Measurements from ENCODE around the gene C17orf107.

The C17orf107 gene

GRCh38 chr17:4947411-4948165, 48.3 kb downstream of the C17orf107 start:
- DNase-seq (ENCODE audit: low read depth): no peak
- H3K4me3 ChIP-seq (ENCODE audit: low read length): peak overlapping the region; percentile 93
- TF ChIP-seq CTCF (conservative IDR thresholded peaks at IDR 0.05; ENCODE audit: low read depth, low read length): no peak

GRCh38 chr17:4948166-4948930, 49.0 kb downstream of the C17orf107 start, which contains the start of gene PFN1:
Gene PFN1 (minus strand): TSS chr17:4948530. CDS start chr17:4948394, 136 bp downstream.
- TF ChIP-seq CTCF (conservative IDR thresholded peaks at IDR 0.05; ENCODE audit: low read depth, low read length): no peak
- DNase-seq (ENCODE audit: low read depth): peak; percentile 63
- H3K4me3 ChIP-seq (ENCODE audit: low read length): peak within 1 kb of the TSS; percentile 93

- no peak for DNase-seq (ENCODE audit: low read depth)
- peak overlapping the region; percentile 93 for H3K4me3 ChIP-seq (ENCODE audit: low read length)
- TF ChIP-seq CTCF (conservative IDR thresholded peaks at IDR 0.05; ENCODE audit: low read depth, low read length): no peak
Observed at GRCh38 chr17:4948931-4949320, 49.6 kb downstream of the C17orf107 start.

- peak overlapping the region; percentile 60 for H3K4me3 ChIP-seq (ENCODE audit: low read length)
- no peak for DNase-seq (ENCODE audit: low read depth)
- no peak for TF ChIP-seq CTCF (conservative IDR thresholded peaks at IDR 0.05; ENCODE audit: low read depth, low read length)
Observed at GRCh38 chr17:4949321-4950074, 50.2 kb downstream of the C17orf107 start.

GRCh38 chr17:4950075-4950745, 50.9 kb downstream of the C17orf107 start:
- no peak for DNase-seq (ENCODE audit: low read depth)
- peak overlapping the region; percentile 45 for H3K4me3 ChIP-seq (ENCODE audit: low read length)
- no peak for TF ChIP-seq CTCF (conservative IDR thresholded peaks at IDR 0.05; ENCODE audit: low read depth, low read length)

GRCh38 chr17:4950746-4951204, 51.4 kb downstream of the C17orf107 start, which contains the start of gene ENO3:
Gene ENO3 (plus strand): TSS chr17:4951119. CDS start chr17:4951830, 711 bp downstream.
- no peak for TF ChIP-seq CTCF (conservative IDR thresholded peaks at IDR 0.05; ENCODE audit: low read depth, low read length)
- H3K4me3 ChIP-seq (ENCODE audit: low read length): peak within 1 kb of the TSS; percentile 45
- DNase-seq (ENCODE audit: low read depth): no peak
